ENCODE data around the gene KRT16.
A peak's percentile ranks its signal among the peaks of the same experiment; 100 is the strongest.

GRCh38 chr17:41648411-41649195 lies 36.0 kb upstream of the KRT16 start:
- TF ChIP-seq EZH2 (IDR thresholded peaks at IDR 0.05; ENCODE audit: borderline replicate concordance, low read depth, low read length, severe bottlenecking) (no peak), MYC (IDR thresholded peaks at IDR 0.05; ENCODE audit: low read depth, low read length) (no peak), CTCF (IDR thresholded peaks at IDR 0.05; ENCODE audit: extremely low read depth in 1 of 2, insufficient read depth in 1 of 2, low read depth in 1 of 2, low read length in 2 of 2) (peak; percentile 96 to 98), POLR2A (IDR thresholded peaks at IDR 0.05; ENCODE audit: low read depth, low read length) (no peak), FOS (IDR thresholded peaks at IDR 0.05; ENCODE audit: borderline replicate concordance, insufficient read depth, low read length) (no peak), MAX (IDR thresholded peaks at IDR 0.05; ENCODE audit: insufficient read depth, insufficient read length) (no peak), POLR2AphosphoS5 (IDR thresholded peaks at IDR 0.05; ENCODE audit: insufficient read depth, low read depth, low read length) (no peak)
